Stimulated activated naive B cell treated with anti-CD40 and anti-IgM and Interleukin-4, amounts not matched to agents 10 μg/mL and 1 μg/mL and 100 μg/mL, for 72 hours (primary cell): ENCODE measurements around the gene ALG9.
"Not testable (repeated sequence)": the region's sequence is repeated elsewhere in the genome, so short reads cannot be mapped to it uniquely, and the experiment has no call there.

ENCODE experiments used
- ATAC-seq, 2 donors: fragments of 150-1000 bp; cut with Tn5 transposase; replicated peaks; 2 replicates each; pipeline ENCODE4 v1.10.0; 2021; ENCODE audit warnings: moderate library complexity in 1 of 2
- DNase-seq: peaks from one replicate; pipeline ENCODE4 v3.0.0; 2021
- H3K27ac Mint-ChIP-seq: one replicate; pipeline ENCODE4 v1.8.0; 2022; ENCODE audit warnings: mild to moderate bottlenecking, mixed read lengths
- H3K27me3 Mint-ChIP-seq, 2 donors: one replicate each; pipeline ENCODE4 v1.8.0; 2022; ENCODE audit warnings: mixed read lengths in 2 of 2
- H3K36me3 Mint-ChIP-seq, 2 donors: one replicate each; pipeline ENCODE4 v1.8.0; 2022; ENCODE audit warnings: mixed read lengths in 2 of 2, mild to moderate bottlenecking in 1 of 2
- H3K4me1 Mint-ChIP-seq, 2 donors: one replicate each; pipeline ENCODE4 v1.8.0; 2022; ENCODE audit warnings: mixed read lengths in 2 of 2, mild to moderate bottlenecking in 1 of 2
- H3K4me3 Mint-ChIP-seq, 2 donors: one replicate each; pipeline ENCODE4 v1.8.0; 2022; ENCODE audit warnings: mild to moderate bottlenecking in 2 of 2, mixed read lengths in 2 of 2, moderate library complexity in 1 of 2
- H3K9me3 Mint-ChIP-seq, 2 donors: one replicate each; pipeline ENCODE4 v1.8.0; 2022; ENCODE audit warnings: mixed read lengths in 2 of 2, mild to moderate bottlenecking in 1 of 2

The ALG9 gene

GRCh38 chr11:111785886-111786412 is 85.4 kb downstream of the ALG9 start:
- no peak for ATAC-seq
- Mint-ChIP-seq H3K27ac (no peak overlapping the region), H3K27me3 (no peaks in the 10 kb centered on the region)

GRCh38 chr11:111785076-111785475 is 86.3 kb downstream of the ALG9 start:
- H3K27ac Mint-ChIP-seq: no peak overlapping the region

More at GRCh38 chr11:111785886-111786412, 85.4 kb downstream of the ALG9 start:
- H3K4me1 Mint-ChIP-seq: no peaks in the 10 kb centered on the region
- H3K36me3 Mint-ChIP-seq: peaks cover 8 to 28% of the 10 kb centered on the region in 2 donors
- no peaks in the 10 kb centered on the region for H3K9me3 Mint-ChIP-seq
- H3K4me3 Mint-ChIP-seq: no peak overlapping the region
- no peak for DNase-seq

GRCh38 chr11:111784311-111784710 is 87.1 kb downstream of the ALG9 start:
- H3K27me3 Mint-ChIP-seq, H3K4me1 Mint-ChIP-seq, ATAC-seq, H3K9me3 Mint-ChIP-seq, DNase-seq, H3K4me3 Mint-ChIP-seq, H3K27ac Mint-ChIP-seq: not testable (repeated sequence)
- peaks cover 5 to 25% of the 10 kb centered on the region in 2 donors for H3K36me3 Mint-ChIP-seq

More at GRCh38 chr11:111785076-111785475, 86.3 kb downstream of the ALG9 start:
- no peak overlapping the region for H3K4me3 Mint-ChIP-seq
- no peak for DNase-seq
- no peaks in the 10 kb centered on the region for H3K4me1 Mint-ChIP-seq
- no peaks in the 10 kb centered on the region for H3K27me3 Mint-ChIP-seq
- peaks cover 5 to 25% of the 10 kb centered on the region in 2 donors for H3K36me3 Mint-ChIP-seq
- ATAC-seq: no peak
- no peaks in the 10 kb centered on the region for H3K9me3 Mint-ChIP-seq

GRCh38 chr11:111782109-111782741 is 89.2 kb downstream of the ALG9 start:
- Mint-ChIP-seq H3K27me3 (no peaks in the 10 kb centered on the region), H3K36me3 (peaks cover 5 to 18% of the 10 kb centered on the region in 2 donors), H3K4me3 (no peak overlapping the region), H3K27ac (no peak overlapping the region), H3K9me3 (no peaks in the 10 kb centered on the region), H3K4me1 (peaks cover 3 to 4% of the 10 kb centered on the region in 2 donors)
- DNase-seq (no peak), ATAC-seq (no peak)

- DNase-seq (no peak), ATAC-seq (no peak)
- Mint-ChIP-seq H3K4me3 (no peak overlapping the region), H3K27me3 (no peaks in the 10 kb centered on the region), H3K27ac (no peak overlapping the region), H3K9me3 (no peaks in the 10 kb centered on the region), H3K4me1 (peaks cover 14 to 29% of the 10 kb centered on the region in 2 donors), H3K36me3 (peaks cover under 1 to 2% of the 10 kb centered on the region in 2 donors)
Observed at GRCh38 chr11:111779118-111779517, 92.3 kb downstream of the ALG9 start.

- H3K27ac Mint-ChIP-seq: no peak overlapping the region
Observed at GRCh38 chr11:111778047-111778558, 93.3 kb downstream of the ALG9 start.

GRCh38 chr11:111777094-111778046 is 94.0 kb downstream of the ALG9 start:
- peak; percentile 83 to 85 for ATAC-seq
- Mint-ChIP-seq H3K4me3 (no peak overlapping the region), H3K36me3 (no peaks in the 10 kb centered on the region), H3K9me3 (no peaks in the 10 kb centered on the region), H3K27ac (peak overlapping the region; percentile 75), H3K27me3 (no peaks in the 10 kb centered on the region), H3K4me1 (peaks cover 14 to 29% of the 10 kb centered on the region in 2 donors)
- DNase-seq: no peak

More at GRCh38 chr11:111778047-111778558, 93.3 kb downstream of the ALG9 start:
- no peaks in the 10 kb centered on the region for H3K27me3 Mint-ChIP-seq
- no peaks in the 10 kb centered on the region for H3K36me3 Mint-ChIP-seq
- H3K4me1 Mint-ChIP-seq: peaks cover 14 to 29% of the 10 kb centered on the region in 2 donors
- H3K4me3 Mint-ChIP-seq: no peak overlapping the region
- DNase-seq (no peak), ATAC-seq (no peak)
- no peaks in the 10 kb centered on the region for H3K9me3 Mint-ChIP-seq

GRCh38 chr11:111776398-111777093 is 94.8 kb downstream of the ALG9 start:
- Mint-ChIP-seq H3K4me1 (peaks cover 14 to 29% of the 10 kb centered on the region in 2 donors), H3K9me3 (no peaks in the 10 kb centered on the region), H3K27me3 (no peaks in the 10 kb centered on the region), H3K27ac (peak overlapping the region; percentile 76), H3K36me3 (no peaks in the 10 kb centered on the region), H3K4me3 (peak overlapping the region; percentile 25 to 53)
- peak; percentile 97 to 98 for ATAC-seq
- peak; percentile 6 for DNase-seq

GRCh38 chr11:111774955-111775710 is 96.2 kb downstream of the ALG9 start:
- Mint-ChIP-seq H3K4me1 (peaks cover 14 to 29% of the 10 kb centered on the region in 2 donors), H3K27me3 (no peaks in the 10 kb centered on the region), H3K9me3 (no peaks in the 10 kb centered on the region), H3K4me3 (no peak overlapping the region), H3K27ac (no peak overlapping the region), H3K36me3 (no peaks in the 10 kb centered on the region)
- DNase-seq (no peak), ATAC-seq (no peak)

GRCh38 chr11:111772535-111772934 is 98.8 kb downstream of the ALG9 start:
- peaks cover 14 to 28% of the 10 kb centered on the region in 2 donors for H3K4me1 Mint-ChIP-seq
- H3K9me3 Mint-ChIP-seq: no peaks in the 10 kb centered on the region
- H3K27ac Mint-ChIP-seq: no peak overlapping the region
- DNase-seq (no peak), ATAC-seq (no peak)
- no peak overlapping the region for H3K4me3 Mint-ChIP-seq
- H3K27me3 Mint-ChIP-seq: no peaks in the 10 kb centered on the region
- H3K36me3 Mint-ChIP-seq: no peaks in the 10 kb centered on the region

- H3K27ac Mint-ChIP-seq, ATAC-seq, H3K27me3 Mint-ChIP-seq, DNase-seq, H3K36me3 Mint-ChIP-seq, H3K9me3 Mint-ChIP-seq, H3K4me3 Mint-ChIP-seq: not testable (repeated sequence)
- peaks cover 9 to 24% of the 10 kb centered on the region in 2 donors for H3K4me1 Mint-ChIP-seq
Observed at GRCh38 chr11:111771205-111771604, 100.2 kb downstream of the ALG9 start.

GRCh38 chr11:111770581-111771134 is 100.7 kb downstream of the ALG9 start:
- no peak overlapping the region for H3K4me3 Mint-ChIP-seq
- no peaks in the 10 kb centered on the region for H3K27me3 Mint-ChIP-seq
- H3K36me3 Mint-ChIP-seq: peaks cover 2 to 3% of the 10 kb centered on the region in 2 donors
- no peak overlapping the region for H3K27ac Mint-ChIP-seq
- H3K4me1 Mint-ChIP-seq: peaks cover 7 to 19% of the 10 kb centered on the region in 2 donors
- DNase-seq: no peak
- ATAC-seq: no peak
- H3K9me3 Mint-ChIP-seq: no peaks in the 10 kb centered on the region

- peak overlapping the region; percentile 100 for H3K4me3 Mint-ChIP-seq
- peaks cover 19 to 22% of the 10 kb centered on the region in 2 donors for H3K36me3 Mint-ChIP-seq
- ATAC-seq: peak in 1 of 2 donors; percentile 4
- no peak for DNase-seq
- H3K27ac Mint-ChIP-seq: peak overlapping the region; percentile 99
- H3K4me1 Mint-ChIP-seq: peaks cover 23 to 33% of the 10 kb centered on the region in 2 donors
- no peaks in the 10 kb centered on the region for H3K27me3 Mint-ChIP-seq
- H3K9me3 Mint-ChIP-seq: no peaks in the 10 kb centered on the region
Observed at GRCh38 chr11:111766834-111767142, 104.6 kb downstream of the ALG9 start.
